ENCODE data around the gene SRRM3.
"Not testable (repeated sequence)": the region's sequence is repeated elsewhere in the genome, so short reads cannot be mapped to it uniquely, and the experiment has no call there.

SRRM3 gene

DNA sequence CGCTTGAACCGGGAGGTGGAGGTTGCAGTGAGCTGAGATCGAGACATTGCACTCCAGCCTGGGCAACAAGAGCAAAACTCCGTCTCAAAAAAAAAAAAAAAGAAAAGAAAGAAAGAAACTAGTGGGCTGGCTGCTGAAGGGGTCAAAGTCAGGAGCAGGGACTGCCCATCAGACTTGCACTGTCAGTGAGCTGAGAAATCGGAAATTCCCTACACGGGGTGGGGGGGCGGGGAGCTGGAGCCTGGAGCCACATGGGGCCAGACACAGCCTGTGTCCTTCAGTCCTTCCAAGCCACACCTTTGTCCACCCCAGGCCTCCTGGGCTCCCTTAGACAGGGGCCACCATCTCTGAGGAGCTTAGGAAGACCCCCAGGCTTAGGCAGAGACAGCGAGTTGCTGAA is 34.5 kb downstream of the SRRM3 start:
- no peak overlapping the region for H3K4me2 ChIP-seq (ENCODE audit: low read length)
- no peaks in the 10 kb centered on the region for H4K20me1 ChIP-seq (ENCODE audit: insufficient read depth, low read length)
- H3K9ac ChIP-seq (ENCODE audit: low read length): no peak overlapping the region
- TF ChIP-seq, protein P1, sequence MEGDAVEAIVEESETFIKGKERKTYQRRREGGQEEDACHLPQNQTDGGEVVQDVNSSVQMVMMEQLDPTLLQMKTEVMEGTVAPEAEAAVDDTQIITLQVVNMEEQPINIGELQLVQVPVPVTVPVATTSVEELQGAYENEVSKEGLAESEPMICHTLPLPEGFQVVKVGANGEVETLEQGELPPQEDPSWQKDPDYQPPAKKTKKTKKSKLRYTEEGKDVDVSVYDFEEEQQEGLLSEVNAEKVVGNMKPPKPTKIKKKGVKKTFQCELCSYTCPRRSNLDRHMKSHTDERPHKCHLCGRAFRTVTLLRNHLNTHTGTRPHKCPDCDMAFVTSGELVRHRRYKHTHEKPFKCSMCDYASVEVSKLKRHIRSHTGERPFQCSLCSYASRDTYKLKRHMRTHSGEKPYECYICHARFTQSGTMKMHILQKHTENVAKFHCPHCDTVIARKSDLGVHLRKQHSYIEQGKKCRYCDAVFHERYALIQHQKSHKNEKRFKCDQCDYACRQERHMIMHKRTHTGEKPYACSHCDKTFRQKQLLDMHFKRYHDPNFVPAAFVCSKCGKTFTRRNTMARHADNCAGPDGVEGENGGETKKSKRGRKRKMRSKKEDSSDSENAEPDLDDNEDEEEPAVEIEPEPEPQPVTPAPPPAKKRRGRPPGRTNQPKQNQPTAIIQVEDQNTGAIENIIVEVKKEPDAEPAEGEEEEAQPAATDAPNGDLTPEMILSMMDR (IDR thresholded peaks at IDR 0.05; ENCODE audit: low read length): no peak
- no peak for TF ChIP-seq EZH2 (IDR thresholded peaks at IDR 0.05; ENCODE audit: borderline replicate concordance, low read length)
- no peak overlapping the region for H3K4me3 ChIP-seq (ENCODE audit: low read depth, low read length, poor library complexity, severe bottlenecking)
- no peaks in the 10 kb centered on the region for H3K36me3 ChIP-seq (ENCODE audit: insufficient read depth, low read length)
- no peak overlapping the region for H3K27ac ChIP-seq (ENCODE audit: low read depth, low read length, poor library complexity, severe bottlenecking)
- no peaks in the 10 kb centered on the region for H3K4me1 ChIP-seq (ENCODE audit: insufficient read depth, low read length, severe bottlenecking)
- no peak overlapping the region for H2AFZ ChIP-seq (ENCODE audit: low read length)
- H3K9me3 ChIP-seq (ENCODE audit: low read length): no peaks in the 10 kb centered on the region
- no peaks in the 10 kb centered on the region for H3F3A ChIP-seq (ENCODE audit: insufficient read depth, low read length)
- H3K9me2 ChIP-seq (ENCODE audit: low read depth, low read length): no peaks in the 10 kb centered on the region
- no peaks in the 10 kb centered on the region for H3K79me2 ChIP-seq (ENCODE audit: insufficient read depth, low read length)
- H3K27me3 ChIP-seq (ENCODE audit: insufficient read depth, low read length): no peaks in the 10 kb centered on the region; the same call in 1 of the 2 replicates

- H3K9ac ChIP-seq (ENCODE audit: low read length): no peak overlapping the region
- no peaks in the 10 kb centered on the region for H3K9me3 ChIP-seq (ENCODE audit: low read length)
- H3K4me1 ChIP-seq (ENCODE audit: insufficient read depth, low read length, severe bottlenecking): no peaks in the 10 kb centered on the region
- no peak overlapping the region for H3K4me2 ChIP-seq (ENCODE audit: low read length)
- H3K79me2 ChIP-seq (ENCODE audit: insufficient read depth, low read length): no peaks in the 10 kb centered on the region
- no peak overlapping the region for H2AFZ ChIP-seq (ENCODE audit: low read length)
- no peaks in the 10 kb centered on the region for H4K20me1 ChIP-seq (ENCODE audit: insufficient read depth, low read length)
- H3K4me3 ChIP-seq (ENCODE audit: low read depth, low read length, poor library complexity, severe bottlenecking): no peak overlapping the region
- H3K9me2 ChIP-seq (ENCODE audit: low read depth, low read length): no peaks in the 10 kb centered on the region
- TF ChIP-seq EZH2 (IDR thresholded peaks at IDR 0.05; ENCODE audit: borderline replicate concordance, low read length): no peak
- TF ChIP-seq, protein P1 (IDR thresholded peaks at IDR 0.05; ENCODE audit: low read length): no peak
- no peak overlapping the region for H3K27ac ChIP-seq (ENCODE audit: low read depth, low read length, poor library complexity, severe bottlenecking)
- no peaks in the 10 kb centered on the region; the same call in 1 of the 2 replicates for H3K27me3 ChIP-seq (ENCODE audit: insufficient read depth, low read length)
- H3K36me3 ChIP-seq (ENCODE audit: insufficient read depth, low read length): no peaks in the 10 kb centered on the region
- no peaks in the 10 kb centered on the region for H3F3A ChIP-seq (ENCODE audit: insufficient read depth, low read length)
These were observed 36.6 kb downstream of the SRRM3 start for GRCh38 chr7:76238326-76238725.

DNA sequence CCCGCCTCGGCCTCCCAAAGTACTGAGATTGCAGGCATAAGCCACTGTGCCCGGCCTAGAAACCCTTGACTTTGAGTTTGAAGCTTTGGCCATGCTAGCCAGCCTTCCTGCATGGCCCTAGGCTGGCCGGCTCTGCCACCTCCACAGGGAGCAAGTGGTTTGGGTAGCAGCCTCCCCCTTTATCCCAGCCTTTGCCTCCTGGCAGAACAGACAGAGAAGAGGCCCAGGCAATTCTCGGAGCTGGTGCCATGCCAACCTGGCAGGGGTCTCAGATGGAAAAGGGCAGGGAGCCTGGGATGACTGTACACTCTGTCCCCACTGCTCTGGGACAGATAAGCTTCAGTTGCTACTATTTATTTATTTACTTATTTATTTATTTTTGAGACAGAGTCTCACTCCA is 39.4 kb downstream of the SRRM3 start:
- TF ChIP-seq, protein P1 (IDR thresholded peaks at IDR 0.05; ENCODE audit: low read length): no peak
- TF ChIP-seq EZH2 (IDR thresholded peaks at IDR 0.05; ENCODE audit: borderline replicate concordance, low read length): no peak
- H3K9me3 ChIP-seq (ENCODE audit: low read length): no peaks in the 10 kb centered on the region
- H3K9me2 ChIP-seq (ENCODE audit: low read depth, low read length): no peaks in the 10 kb centered on the region
- H4K20me1 ChIP-seq (ENCODE audit: insufficient read depth, low read length): no peaks in the 10 kb centered on the region
- no peaks in the 10 kb centered on the region for H3K79me2 ChIP-seq (ENCODE audit: insufficient read depth, low read length)
- no peak overlapping the region for H3K27ac ChIP-seq (ENCODE audit: low read depth, low read length, poor library complexity, severe bottlenecking)
- no peaks in the 10 kb centered on the region for H3K36me3 ChIP-seq (ENCODE audit: insufficient read depth, low read length)
- H3K9ac ChIP-seq (ENCODE audit: low read length): no peak overlapping the region
- H3F3A ChIP-seq (ENCODE audit: insufficient read depth, low read length): no peaks in the 10 kb centered on the region
- H2AFZ ChIP-seq (ENCODE audit: low read length): no peak overlapping the region
- H3K27me3 ChIP-seq (ENCODE audit: insufficient read depth, low read length): no peaks in the 10 kb centered on the region; the same call in 1 of the 2 replicates
- H3K4me2 ChIP-seq (ENCODE audit: low read length): no peak overlapping the region
- no peak overlapping the region for H3K4me3 ChIP-seq (ENCODE audit: low read depth, low read length, poor library complexity, severe bottlenecking)
- H3K4me1 ChIP-seq (ENCODE audit: insufficient read depth, low read length, severe bottlenecking): no peaks in the 10 kb centered on the region

DNA sequence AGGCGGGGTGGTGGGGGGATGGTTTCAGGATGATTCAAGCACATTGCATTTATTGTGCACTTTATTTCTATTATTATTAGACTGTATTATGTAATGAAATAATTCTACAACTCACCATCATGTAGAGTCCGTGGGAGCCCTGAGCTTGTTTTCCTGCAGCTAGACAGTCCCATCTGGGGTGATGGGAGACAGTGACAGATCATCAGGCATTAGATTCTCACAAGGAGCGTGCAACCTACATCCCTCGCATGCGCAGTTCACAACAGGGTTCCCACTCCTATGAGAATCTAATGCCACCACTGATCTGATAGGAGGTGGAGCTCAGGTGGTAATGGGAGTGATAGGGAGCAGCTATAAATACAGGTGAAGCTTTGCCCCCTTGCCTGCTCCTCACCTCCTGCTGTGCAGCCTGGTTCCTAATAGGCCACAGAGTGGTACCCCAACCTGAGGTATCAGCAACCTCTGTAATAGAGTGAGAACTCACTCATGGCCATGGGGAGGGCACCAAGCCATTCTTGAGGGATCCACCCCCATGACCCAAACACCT is 40.9 kb downstream of the SRRM3 start:
- not testable (repeated sequence) for H2AFZ ChIP-seq (ENCODE audit: low read length); H3K4me2 ChIP-seq (ENCODE audit: low read length); H3K9me2 ChIP-seq (ENCODE audit: low read depth, low read length); H3K4me3 ChIP-seq (ENCODE audit: low read depth, low read length, poor library complexity, severe bottlenecking); H3K27ac ChIP-seq (ENCODE audit: low read depth, low read length, poor library complexity, severe bottlenecking); H3K79me2 ChIP-seq (ENCODE audit: insufficient read depth, low read length); H4K20me1 ChIP-seq (ENCODE audit: insufficient read depth, low read length); H3K9ac ChIP-seq (ENCODE audit: low read length); H3K4me1 ChIP-seq (ENCODE audit: insufficient read depth, low read length, severe bottlenecking); H3K27me3 ChIP-seq (ENCODE audit: insufficient read depth, low read length); H3F3A ChIP-seq (ENCODE audit: insufficient read depth, low read length); H3K36me3 ChIP-seq (ENCODE audit: insufficient read depth, low read length); H3K9me3 ChIP-seq (ENCODE audit: low read length)

Data from OCI-LY1 (cell line).